H7 (cell line): Measurements from ENCODE around the gene RBX1. TPM values are rescaled to one million over a fixed set of nuclear protein-coding genes. Genes with fewer than 3 reads are reported as not detected.
"Not testable (repeated sequence)": the region's sequence is repeated elsewhere in the genome, so short reads cannot be mapped to it uniquely, and the experiment has no call there.

ENCODE experiments used
- DNase-seq: peaks from one replicate; pipeline ENCODE4 v3.0.0; 2012
- H3K27me3 ChIP-seq: 2 replicates; pipeline ENCODE4 v1.6.0; 2011; ENCODE audit warnings: mild to moderate bottlenecking, low read length; ENCODE audit not compliant: control insufficient read depth, insufficient read depth
- H3K36me3 ChIP-seq: replicated peaks from 2 replicates; pipeline ENCODE4 v1.5.1; 2011; ENCODE audit warnings: low read length; ENCODE audit not compliant: control insufficient read depth, insufficient read depth
- H3K4me3 ChIP-seq: 2 replicates; pipeline ENCODE4 v1.5.1; 2011; ENCODE audit warnings: low read depth, mild to moderate bottlenecking, control low read depth, low read length, moderate library complexity; ENCODE audit not compliant: insufficient read depth
- total RNA-seq: library from RNA; depleted of rRNA; stranded (reverse); fragments of >200 nt; shearing (Covaris generic); gene quantifications from 2 replicates; pipeline ENCODE4 v1.2.3, GENCODE V29; 2014

The RBX1 gene
- total RNA-seq, 1 experiment from 2014 or later, result 72.7 TPM

DNA sequence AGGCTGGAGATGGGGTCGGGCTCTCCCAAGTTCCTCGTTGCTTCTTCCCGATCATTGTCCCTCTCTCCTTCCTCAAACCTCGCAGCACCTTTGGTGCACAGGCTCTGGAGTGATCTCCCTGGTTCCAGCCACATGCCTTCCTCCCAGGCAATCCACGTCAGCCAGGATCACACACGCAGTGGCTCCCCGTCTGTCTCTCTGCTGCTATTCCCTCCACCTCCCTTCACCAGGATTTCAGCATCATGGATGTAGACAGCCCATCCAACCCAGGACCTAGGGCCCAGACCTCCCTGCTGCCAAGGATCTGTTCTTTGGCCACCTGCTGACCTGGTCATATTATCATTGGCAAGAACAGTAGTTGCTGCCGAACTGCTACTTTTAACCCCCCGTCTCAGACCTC lies 40.1 kb downstream of the RBX1 start:
- Histone ChIP-seq H3K27me3 (no peaks in the 10 kb centered on the region), H3K4me3 (no peak overlapping the region), H3K36me3 (no peaks in the 10 kb centered on the region)
- DNase-seq, result no peak

DNA sequence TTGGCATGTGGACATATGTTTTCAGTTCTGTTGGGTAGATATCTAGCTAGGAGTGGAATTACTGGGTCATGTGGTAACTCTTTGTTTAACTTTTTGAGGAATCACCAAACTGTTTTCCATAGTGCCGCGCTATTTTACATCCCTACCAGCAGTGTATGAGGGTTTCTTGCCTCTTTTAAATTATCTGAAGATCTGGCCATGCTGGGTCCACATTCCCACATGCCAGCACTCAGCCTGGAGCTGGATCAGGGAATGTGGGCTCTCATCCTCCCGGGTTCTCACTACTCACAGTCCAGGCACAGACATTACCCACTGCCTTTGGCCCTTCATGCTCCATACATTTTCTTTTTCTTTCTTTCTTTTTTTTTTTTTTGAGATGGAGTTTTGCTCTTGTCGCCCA lies 44.6 kb downstream of the RBX1 start:
- H3K4me3 ChIP-seq, result no peak overlapping the region

DNA sequence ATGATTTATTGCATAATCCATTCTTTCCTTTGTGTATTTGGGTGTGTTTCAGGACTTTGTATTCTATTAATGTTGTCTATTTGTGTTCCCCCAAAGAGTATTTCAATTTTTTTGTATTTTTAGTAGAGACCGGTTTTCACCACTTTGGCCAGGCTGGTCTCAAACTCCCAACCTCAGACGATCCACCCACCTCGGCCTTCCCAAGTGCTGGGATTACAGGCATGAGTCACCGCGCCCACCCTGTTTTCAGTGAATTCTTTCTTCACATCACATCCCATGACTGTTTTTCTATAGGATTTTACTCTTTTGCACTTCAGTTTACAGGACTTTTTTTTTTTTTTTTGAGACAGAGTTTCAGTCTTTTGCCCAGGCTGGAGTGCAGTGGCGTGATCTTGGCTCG lies 46.3 kb downstream of the RBX1 start:
- DNase-seq, result no peak
- Histone ChIP-seq H3K4me3 (no peak overlapping the region), H3K27me3 (no peaks in the 10 kb centered on the region), H3K36me3 (no peaks in the 10 kb centered on the region)

More for the DNA sequence above, 44.6 kb downstream of the RBX1 start:
- Histone ChIP-seq H3K36me3 (no peaks in the 10 kb centered on the region), H3K27me3 (no peaks in the 10 kb centered on the region)
- no peak for DNase-seq

DNA sequence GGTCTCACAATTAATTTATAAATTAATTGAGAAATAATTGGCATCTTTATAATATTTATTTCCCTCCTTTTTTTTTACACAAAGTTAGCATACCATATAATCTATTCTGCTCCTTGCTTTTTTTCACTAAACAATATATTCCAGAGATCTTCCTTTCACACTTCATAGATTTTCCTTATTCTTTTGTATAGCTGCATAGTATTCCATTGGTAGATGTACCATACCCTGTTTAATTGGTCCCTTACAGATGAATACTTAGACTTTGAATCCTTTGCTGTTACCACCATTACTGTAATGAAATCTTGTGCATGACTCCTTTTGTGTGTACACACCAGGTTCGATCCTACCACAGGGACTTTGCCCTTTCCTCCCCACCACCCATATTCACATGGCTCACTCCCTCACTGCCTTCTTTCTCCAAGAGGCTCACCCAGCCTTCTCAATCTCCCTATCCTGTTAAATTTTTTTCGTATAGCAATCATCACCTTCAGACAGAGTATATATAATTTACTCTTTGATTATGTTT lies 48.9 kb downstream of the RBX1 start:
- H3K4me3 ChIP-seq, result no peak overlapping the region
- DNase-seq, result no peak

DNA sequence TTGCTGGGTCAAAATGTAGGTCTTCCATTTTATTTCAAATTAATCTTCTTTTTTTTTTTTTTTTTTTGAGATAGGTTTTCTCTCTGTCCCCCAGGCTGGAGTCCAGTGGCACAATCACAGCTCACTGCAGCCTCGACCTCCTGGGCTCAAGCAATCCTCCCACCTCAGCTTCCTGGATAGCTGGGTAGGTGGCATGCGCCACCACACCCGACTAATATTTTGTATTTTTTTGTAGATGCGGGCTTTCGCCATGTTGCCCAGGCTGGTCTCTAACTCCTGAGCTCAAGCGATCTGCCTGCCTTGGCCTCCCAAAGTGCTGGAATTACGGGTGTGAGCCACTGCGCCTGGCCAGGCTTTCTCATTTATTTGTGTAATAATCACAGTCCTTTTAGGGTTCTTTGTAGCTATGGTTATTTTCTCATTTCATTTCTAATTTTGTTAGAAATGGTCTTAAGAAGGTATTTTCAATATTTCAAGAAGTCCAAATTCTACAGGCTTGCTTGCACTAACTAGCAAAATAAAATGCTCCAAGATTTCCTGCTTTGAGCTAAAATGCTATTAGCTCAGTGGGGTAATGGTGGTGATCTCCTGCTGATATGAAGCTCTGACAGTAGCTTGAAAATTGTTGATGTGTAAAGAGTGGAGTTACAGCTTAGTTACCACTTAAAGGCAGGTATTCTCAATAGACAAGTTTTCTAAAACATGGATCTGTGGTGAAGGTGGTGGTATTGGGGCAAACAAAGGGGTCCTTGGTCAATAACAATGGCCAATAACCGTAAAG lies 50.0 kb downstream of the RBX1 start:
- no peak for DNase-seq
- Histone ChIP-seq H3K36me3 (no peaks in the 10 kb centered on the region), H3K27me3 (no peaks in the 10 kb centered on the region), H3K4me3 (no peak overlapping the region)

More for the DNA sequence above, 48.9 kb downstream of the RBX1 start:
- no peaks in the 10 kb centered on the region for H3K27me3 ChIP-seq
- H3K36me3 ChIP-seq, result no peaks in the 10 kb centered on the region

DNA sequence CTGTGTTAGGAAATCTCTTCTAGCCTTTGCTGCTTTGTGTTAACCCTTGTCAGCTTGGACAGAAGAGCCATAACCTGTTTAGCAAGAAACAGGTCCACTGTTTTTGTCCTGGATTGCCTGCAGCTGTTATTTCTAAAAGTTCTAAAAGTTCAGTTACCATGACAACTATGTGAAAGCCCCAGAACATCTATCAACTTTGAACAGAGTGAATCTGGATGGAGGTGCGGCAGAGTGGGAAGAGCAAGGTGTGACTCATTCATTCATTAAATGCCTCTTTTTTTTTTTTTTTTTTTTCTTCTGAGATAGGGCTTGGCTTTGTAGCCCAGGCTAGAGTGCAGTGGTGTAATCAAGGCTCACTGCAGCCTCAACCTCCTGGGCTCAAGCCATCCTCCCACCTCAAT lies 50.5 kb downstream of the RBX1 start:
- no peak overlapping the region for H3K4me3 ChIP-seq
- H3K27me3 ChIP-seq, result no peaks in the 10 kb centered on the region
- H3K36me3 ChIP-seq, result no peaks in the 10 kb centered on the region
- no peak for DNase-seq

DNA sequence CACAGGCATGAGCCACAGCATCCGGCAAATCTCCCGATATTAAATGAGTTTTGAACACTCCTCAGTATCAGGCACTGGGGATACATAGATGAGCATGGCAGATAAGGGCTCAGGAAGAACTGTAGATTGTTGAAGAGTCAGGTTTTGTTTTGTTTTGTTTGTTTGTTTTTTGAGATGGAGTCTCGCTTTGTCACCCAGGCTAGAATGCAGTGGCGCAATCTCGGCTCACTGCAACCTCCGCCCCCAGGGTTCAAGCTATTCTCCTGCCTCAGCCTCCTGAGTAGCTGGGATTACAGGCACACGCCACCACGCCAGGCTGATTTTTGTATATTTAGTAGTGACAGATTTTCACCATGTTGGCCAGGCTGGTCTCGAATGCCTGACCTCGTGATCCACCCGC lies 51.2 kb downstream of the RBX1 start:
- not testable (repeated sequence) for H3K4me3 ChIP-seq, DNase-seq, H3K36me3 ChIP-seq, H3K27me3 ChIP-seq

DNA sequence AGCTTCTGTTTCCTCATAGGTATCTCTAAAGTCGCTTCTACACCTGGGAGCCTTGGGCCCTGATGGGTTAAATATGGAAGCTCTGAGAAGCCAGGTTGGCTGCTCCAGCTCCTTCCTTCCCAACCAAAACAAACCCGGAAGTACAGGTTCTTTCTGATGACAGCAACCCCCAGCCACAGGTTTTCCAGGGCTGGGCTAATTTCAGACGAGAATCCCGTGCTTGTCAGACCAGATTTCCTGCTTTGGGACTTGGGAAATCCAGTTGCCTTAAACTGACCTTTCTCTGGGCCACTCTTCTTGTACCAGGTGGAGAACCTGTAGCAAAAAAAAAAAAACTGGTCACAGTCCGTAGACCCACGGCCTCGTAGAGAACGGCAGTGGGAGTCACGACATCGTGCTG lies 51.9 kb downstream of the RBX1 start:
- Histone ChIP-seq H3K36me3 (no peaks in the 10 kb centered on the region), H3K4me3 (no peak overlapping the region), H3K27me3 (no peaks in the 10 kb centered on the region)
- peak; percentile 7 for DNase-seq

DNA sequence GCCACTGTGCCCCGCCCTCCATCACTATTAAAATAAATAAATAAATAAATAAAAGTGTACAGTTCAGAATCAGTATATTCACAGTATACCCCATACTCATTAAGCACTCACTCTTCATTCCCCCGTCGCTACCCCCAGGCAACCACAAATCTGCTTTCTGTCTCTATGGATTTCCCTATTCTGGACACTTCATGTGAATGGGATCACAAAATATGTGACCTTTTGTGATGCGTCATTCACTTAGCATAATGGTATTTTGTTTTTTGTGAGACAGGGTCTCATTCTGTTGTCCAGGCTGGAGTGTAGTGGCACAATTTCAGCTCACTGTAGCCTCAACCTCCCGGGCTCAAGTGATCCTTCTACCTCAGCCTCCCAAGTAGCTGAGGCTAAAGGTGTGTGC lies 52.8 kb downstream of the RBX1 start:
- no peaks in the 10 kb centered on the region for H3K36me3 ChIP-seq
- no peaks in the 10 kb centered on the region for H3K27me3 ChIP-seq
- H3K4me3 ChIP-seq, result no peak overlapping the region
- DNase-seq, result no peak

DNA sequence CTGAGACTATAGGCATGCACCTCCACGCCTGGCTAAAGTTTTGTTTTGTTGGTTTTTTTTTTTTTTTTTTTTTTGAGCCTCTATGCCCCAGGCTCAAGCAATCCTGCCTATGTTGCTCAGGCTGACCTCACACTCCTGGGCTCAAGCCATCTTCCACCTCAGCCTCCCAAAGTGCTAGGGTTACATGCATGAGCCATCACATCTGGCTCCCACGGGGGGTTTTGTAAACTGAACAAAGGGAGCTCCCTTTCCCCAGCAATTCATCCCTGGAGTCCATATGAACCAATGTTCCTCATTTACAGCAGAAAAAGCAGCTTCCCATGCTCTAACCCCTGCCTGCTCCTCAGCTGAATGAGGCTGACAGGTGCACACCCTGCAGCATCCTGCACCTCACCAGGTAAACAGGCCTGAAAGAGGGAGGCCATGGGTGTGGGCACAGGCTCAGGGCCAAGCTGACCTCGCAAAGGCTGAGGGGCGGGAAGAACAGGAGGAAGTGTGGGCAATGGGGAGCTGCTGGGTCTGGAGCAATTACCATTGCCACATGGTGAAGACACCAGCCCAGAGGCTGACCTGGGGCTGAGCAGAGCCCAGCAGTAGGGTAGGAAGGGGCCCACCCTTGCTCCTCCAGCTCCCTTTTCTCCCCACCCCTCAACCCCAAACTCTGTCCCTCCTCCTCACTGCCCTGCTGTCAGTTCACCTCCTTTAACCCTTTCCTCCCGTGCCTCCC lies 58.2 kb downstream of the RBX1 start:
- Histone ChIP-seq H3K36me3 (no peaks in the 10 kb centered on the region), H3K4me3 (no peak overlapping the region), H3K27me3 (no peaks in the 10 kb centered on the region)
- DNase-seq, result no peak

DNA sequence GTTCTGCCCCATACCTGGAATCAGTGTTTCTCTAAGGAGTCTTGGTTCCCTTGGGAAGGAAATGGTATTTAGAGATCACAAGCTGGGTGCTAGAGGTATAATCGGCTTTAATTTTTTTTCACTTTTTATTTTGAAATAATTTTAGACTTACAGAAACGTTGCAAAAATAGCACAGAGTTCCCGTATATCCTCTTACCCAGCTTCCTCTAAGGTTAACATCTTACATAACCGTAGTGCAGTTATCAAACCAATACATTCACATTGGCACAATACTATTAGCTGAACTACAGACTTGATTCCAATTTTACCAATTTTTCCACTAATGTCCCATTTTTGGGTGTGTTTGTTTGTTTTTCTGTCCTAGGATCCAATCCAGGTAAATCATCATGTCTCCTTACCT lies 63.8 kb downstream of the RBX1 start:
- no peak for DNase-seq
- Histone ChIP-seq H3K4me3 (no peak overlapping the region), H3K36me3 (no peaks in the 10 kb centered on the region), H3K27me3 (no peaks in the 10 kb centered on the region)

DNA sequence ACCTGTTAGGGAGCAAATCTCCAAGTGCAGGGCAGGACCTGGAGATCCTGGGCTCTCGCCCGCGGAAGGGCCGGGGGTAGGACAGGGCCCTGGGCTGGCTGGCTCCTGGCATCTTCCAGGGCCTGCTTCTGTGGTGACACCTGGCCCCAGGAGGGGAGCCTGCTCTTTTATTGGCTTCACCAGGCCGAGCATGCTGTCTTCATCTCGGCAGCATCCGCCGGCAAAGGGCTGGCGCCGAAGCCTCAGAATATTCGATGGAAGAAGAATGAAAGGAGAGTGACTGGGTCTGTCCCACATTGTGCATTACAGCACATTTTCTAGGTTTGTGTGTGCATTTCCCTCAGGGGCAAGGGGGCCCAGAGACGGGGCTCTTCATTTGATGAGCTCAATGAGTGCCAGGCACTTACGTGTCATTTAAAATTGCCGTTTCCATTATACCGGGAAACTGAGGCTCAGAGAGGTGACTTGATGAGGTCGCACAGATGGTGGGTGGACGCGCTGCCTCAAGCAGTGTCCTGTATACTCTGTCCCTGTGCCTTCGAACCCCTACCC lies 70.0 kb downstream of the RBX1 start:
- H3K27me3 ChIP-seq, result no peaks in the 10 kb centered on the region
- DNase-seq, result peak; percentile 70
- H3K36me3 ChIP-seq, result no peaks in the 10 kb centered on the region
- peak overlapping the region; percentile 55 for H3K4me3 ChIP-seq

DNA sequence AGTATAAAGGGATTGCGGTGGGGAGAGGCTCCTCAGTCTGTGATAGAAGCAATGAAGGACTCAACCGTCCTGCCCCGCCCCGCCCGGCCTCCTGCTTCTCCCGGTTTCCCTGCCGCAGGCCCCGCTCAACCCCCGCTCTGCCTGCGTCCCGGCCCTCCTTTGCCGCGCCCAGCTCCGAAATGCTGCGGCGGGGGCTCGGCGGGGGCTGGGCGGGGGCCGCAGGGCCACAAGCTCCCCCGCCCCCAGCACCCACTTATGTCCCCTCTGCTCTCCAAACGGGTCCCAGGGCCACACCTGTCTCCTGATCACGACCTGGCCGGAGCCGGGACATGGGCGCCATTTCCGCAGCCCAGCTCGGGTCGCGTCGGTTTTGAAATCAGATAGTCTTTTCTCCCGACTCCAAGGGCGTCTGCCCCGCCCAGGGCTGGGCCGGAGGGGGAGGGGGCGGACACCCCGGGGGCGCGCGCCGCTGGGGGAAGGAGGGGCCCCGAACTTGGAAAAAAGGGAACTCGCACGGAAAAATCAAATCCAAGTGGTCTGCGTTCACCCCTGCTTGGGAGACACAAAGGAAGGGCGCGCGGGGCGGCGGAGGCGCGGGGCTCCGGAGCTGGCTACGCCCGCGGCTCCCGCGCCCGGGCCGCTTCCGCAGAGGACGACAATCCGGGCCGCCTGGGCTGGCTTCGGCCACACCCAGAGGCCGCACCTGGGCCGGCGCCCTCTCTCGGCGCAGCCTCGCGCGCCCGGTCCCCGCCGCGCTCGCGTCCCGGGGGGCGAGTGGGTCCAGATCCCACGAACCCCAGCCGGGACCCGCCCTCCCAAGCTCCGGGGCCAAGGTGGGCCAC lies 70.7 kb downstream of the RBX1 start:
- peak; percentile 90 for DNase-seq
- H3K36me3 ChIP-seq, result no peaks in the 10 kb centered on the region
- H3K27me3 ChIP-seq, result no peaks in the 10 kb centered on the region
- peak overlapping the region; percentile 55 for H3K4me3 ChIP-seq
